ENCODE measurements around the gene TIAM1.
A peak's percentile ranks its signal among the peaks of the same experiment; 100 is the strongest.

Gene TIAM1

GRCh38 chr21:31133243-31133830 is 210.7 kb downstream of the TIAM1 start:
- TF ChIP-seq CTCF (conservative IDR thresholded peaks at IDR 0.05; ENCODE audit: low read depth, low read length), result no peak
- H3K4me3 ChIP-seq (ENCODE audit: low read depth, low read length), result no peak overlapping the region
- no peak for DNase-seq (ENCODE audit: low read depth)

GRCh38 chr21:31132574-31133242 is 211.4 kb downstream of the TIAM1 start:
- no peak for TF ChIP-seq CTCF (conservative IDR thresholded peaks at IDR 0.05; ENCODE audit: low read depth, low read length)
- DNase-seq (ENCODE audit: low read depth), result peak; percentile 76
- H3K4me3 ChIP-seq (ENCODE audit: low read depth, low read length), result no peak overlapping the region

DNA sequence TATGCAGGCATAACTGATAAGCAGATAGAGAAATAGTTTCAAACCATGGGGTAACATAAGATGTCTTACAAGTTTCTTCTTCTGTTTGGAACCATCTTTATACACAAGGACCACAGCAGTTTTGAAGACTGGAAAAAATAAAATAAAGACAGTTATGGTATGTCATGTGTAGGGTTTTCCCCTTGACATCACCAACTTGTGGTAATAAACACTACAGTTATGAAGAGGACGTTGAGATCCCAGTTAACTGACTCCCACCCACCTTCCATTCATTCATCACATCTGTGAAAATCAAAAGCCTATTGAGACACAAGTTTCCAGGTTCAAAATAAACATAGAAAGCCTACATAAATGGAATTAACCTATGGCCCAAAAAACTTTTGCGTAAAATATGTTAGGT is 213.2 kb downstream of the TIAM1 start:
- no peak for TF ChIP-seq CTCF (conservative IDR thresholded peaks at IDR 0.05; ENCODE audit: low read depth, low read length)
- DNase-seq (ENCODE audit: low read depth), result no peak
- H3K4me3 ChIP-seq (ENCODE audit: low read depth, low read length), result no peak overlapping the region

DNA sequence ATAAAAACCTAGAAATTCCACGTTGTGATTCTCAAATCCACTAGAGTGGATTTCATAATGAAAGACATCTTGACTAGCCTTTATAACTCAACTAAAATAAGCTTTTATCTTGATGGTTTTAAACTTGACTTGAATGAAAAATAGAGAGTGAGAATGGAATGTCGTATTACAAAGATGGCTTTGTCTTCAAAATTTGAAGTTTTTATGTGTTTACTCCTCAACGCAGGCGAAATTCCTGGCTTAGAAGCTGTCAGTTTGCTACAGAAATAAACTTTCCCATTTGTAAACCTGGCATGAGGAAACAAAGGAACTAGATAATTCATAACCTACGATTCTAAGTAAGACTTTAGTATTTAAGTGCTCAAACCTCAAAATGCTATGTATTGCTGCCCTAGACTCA is 215.8 kb downstream of the TIAM1 start:
- DNase-seq (ENCODE audit: low read depth), result no peak
- H3K4me3 ChIP-seq (ENCODE audit: low read depth, low read length), result no peak overlapping the region
- no peak for TF ChIP-seq CTCF (conservative IDR thresholded peaks at IDR 0.05; ENCODE audit: low read depth, low read length)

- H3K4me3 ChIP-seq (ENCODE audit: low read depth, low read length), result no peak overlapping the region
- DNase-seq (ENCODE audit: low read depth), result no peak
- no peak for TF ChIP-seq CTCF (conservative IDR thresholded peaks at IDR 0.05; ENCODE audit: low read depth, low read length)
These were observed 220.1 kb downstream of the TIAM1 start for GRCh38 chr21:31124010-31124409.

GRCh38 chr21:31119199-31119598 is 224.9 kb downstream of the TIAM1 start:
- no peak for TF ChIP-seq CTCF (conservative IDR thresholded peaks at IDR 0.05; ENCODE audit: low read depth, low read length)
- no peak overlapping the region for H3K4me3 ChIP-seq (ENCODE audit: low read depth, low read length)
- no peak for DNase-seq (ENCODE audit: low read depth)

Measured in choroid plexus epithelial cell (primary cell).